ENCODE data around the gene SH3GLB2.
"Not testable (repeated sequence)": the region's sequence is repeated elsewhere in the genome, so short reads cannot be mapped to it uniquely, and the experiment has no call there.

DNA sequence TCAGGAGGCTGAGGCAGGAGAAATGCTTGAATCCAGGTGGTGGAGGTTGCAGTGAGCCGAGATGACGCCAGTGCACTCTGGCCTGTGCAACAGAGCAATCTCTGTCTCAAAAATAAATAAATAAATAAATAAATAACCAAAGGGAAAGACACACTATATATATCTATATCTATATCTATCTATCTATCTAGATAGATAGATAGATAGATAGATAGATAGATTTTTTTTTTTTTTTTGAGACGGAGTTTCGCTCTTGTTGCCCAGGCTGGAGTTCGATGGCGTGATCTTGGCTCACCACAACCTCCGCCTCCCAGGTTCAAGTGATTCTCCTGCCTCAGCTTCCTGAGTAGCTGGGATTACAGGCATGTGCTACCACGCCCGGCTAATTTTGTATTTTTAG is 66.7 kb downstream of the SH3GLB2 start:
- TF ChIP-seq, protein P1, sequence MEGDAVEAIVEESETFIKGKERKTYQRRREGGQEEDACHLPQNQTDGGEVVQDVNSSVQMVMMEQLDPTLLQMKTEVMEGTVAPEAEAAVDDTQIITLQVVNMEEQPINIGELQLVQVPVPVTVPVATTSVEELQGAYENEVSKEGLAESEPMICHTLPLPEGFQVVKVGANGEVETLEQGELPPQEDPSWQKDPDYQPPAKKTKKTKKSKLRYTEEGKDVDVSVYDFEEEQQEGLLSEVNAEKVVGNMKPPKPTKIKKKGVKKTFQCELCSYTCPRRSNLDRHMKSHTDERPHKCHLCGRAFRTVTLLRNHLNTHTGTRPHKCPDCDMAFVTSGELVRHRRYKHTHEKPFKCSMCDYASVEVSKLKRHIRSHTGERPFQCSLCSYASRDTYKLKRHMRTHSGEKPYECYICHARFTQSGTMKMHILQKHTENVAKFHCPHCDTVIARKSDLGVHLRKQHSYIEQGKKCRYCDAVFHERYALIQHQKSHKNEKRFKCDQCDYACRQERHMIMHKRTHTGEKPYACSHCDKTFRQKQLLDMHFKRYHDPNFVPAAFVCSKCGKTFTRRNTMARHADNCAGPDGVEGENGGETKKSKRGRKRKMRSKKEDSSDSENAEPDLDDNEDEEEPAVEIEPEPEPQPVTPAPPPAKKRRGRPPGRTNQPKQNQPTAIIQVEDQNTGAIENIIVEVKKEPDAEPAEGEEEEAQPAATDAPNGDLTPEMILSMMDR (conservative IDR thresholded peaks at IDR 0.05; ENCODE audit: low read depth, low read length): not testable (repeated sequence)
- not testable (repeated sequence) for TF ChIP-seq EZH2 (IDR thresholded peaks at IDR 0.05; ENCODE audit: borderline replicate concordance, low read depth, low read length, poor library complexity, severe bottlenecking)
